ENCODE data around the gene WDHD1. TPM values are rescaled to one million over a fixed set of nuclear protein-coding genes. Genes with fewer than 3 reads are reported as not detected.

Gene WDHD1
- polyA plus RNA-seq, 1 donor (not counting 4 experiments of a cell fraction or from before 2014, with no cell fraction given), result 13.0 TPM

GRCh38 chr14:54947230-54947629 lies 79.7 kb downstream of the WDHD1 start:
- dilution Hi-C loops (cut with MboI; ENCODE audit: extremely low pct_ligation_motif_present, low sequenced_read_pairs), result no loop called here
- no peak for DNase-seq (ENCODE audit: low read depth, low spot score)
- Histone ChIP-seq H3K9me3 (ENCODE audit: control insufficient read depth, low read depth, low read length) (no peaks in the 10 kb centered on the region), H3K9me1 (ENCODE audit: control insufficient read depth, extremely low read depth, insufficient read depth, low read length) (no peaks in the 10 kb centered on the region), H3K27ac (ENCODE audit: control insufficient read depth, insufficient read depth, low read length) (no peak overlapping the region), H3K4me1 (ENCODE audit: control insufficient read depth, extremely low read depth, insufficient read depth, low read length) (no peaks in the 10 kb centered on the region), H3K36me3 (ENCODE audit: control insufficient read depth in 2 of 2, extremely low read depth in 1 of 2, insufficient read depth in 2 of 2, low read length in 2 of 2) (no peaks in the 10 kb centered on the region), H4K20me1 (ENCODE audit: control insufficient read depth, extremely low read depth, insufficient read depth, low read length) (no peaks in the 10 kb centered on the region), H3K27me3 (ENCODE audit: control insufficient read depth, extremely low read depth, insufficient read depth, low read length) (no peaks in the 10 kb centered on the region), H3K4me2 (ENCODE audit: control insufficient read depth, extremely low read depth, insufficient read depth, low read depth, low read length) (no peak overlapping the region), H2AFZ (ENCODE audit: control insufficient read depth, low read length) (no peak overlapping the region), H3K4me3 (ENCODE audit: control insufficient read depth in 2 of 3, extremely low read depth in 1 of 3, insufficient read depth in 2 of 3, low read depth in 1 of 3, low read length in 3 of 3) (no peak overlapping the region), H3K9ac (ENCODE audit: control insufficient read depth, extremely low read depth, insufficient read depth, low read length) (no peak overlapping the region), H3K79me2 (ENCODE audit: control insufficient read depth, insufficient read depth, low read length) (no peaks in the 10 kb centered on the region)
- no peak for TF ChIP-seq EZH2 (IDR thresholded peaks at IDR 0.05; ENCODE audit: low read length)
- no peak for FAIRE-seq

DNA sequence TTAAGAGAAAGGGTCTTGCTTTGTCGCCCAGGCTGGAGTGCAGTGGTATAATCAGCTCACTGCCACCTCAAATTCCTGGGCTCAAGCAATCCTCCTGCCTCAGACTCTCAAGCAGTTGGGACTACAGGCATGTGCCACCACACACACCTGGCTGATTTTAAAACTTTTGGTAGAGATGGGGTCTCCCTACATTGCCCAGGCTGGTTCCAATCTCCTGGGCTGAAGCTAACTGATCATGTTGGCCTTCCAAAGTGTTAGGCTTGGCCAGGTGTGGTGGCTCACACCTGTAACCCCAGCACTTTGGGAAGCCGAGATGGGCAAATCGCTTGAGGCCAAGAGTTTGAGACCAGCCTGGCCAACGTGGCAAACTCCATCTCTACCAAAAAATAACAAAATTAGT lies 80.4 kb downstream of the WDHD1 start:
- FAIRE-seq, result no peak
- Histone ChIP-seq H3K9me1 (ENCODE audit: control insufficient read depth, extremely low read depth, insufficient read depth, low read length) (no peaks in the 10 kb centered on the region), H3K36me3 (ENCODE audit: control insufficient read depth in 2 of 2, extremely low read depth in 1 of 2, insufficient read depth in 2 of 2, low read length in 2 of 2) (no peaks in the 10 kb centered on the region)

More for the DNA sequence above, 80.4 kb downstream of the WDHD1 start:
- no peak for DNase-seq (ENCODE audit: low read depth, low spot score)
- Histone ChIP-seq H3K9ac (ENCODE audit: control insufficient read depth, extremely low read depth, insufficient read depth, low read length) (no peak overlapping the region), H3K4me1 (ENCODE audit: control insufficient read depth, extremely low read depth, insufficient read depth, low read length) (no peaks in the 10 kb centered on the region), H3K27ac (ENCODE audit: control insufficient read depth, insufficient read depth, low read length) (no peak overlapping the region), H2AFZ (ENCODE audit: control insufficient read depth, low read length) (no peak overlapping the region), H3K27me3 (ENCODE audit: control insufficient read depth, extremely low read depth, insufficient read depth, low read length) (no peaks in the 10 kb centered on the region), H3K4me3 (ENCODE audit: control insufficient read depth in 2 of 3, extremely low read depth in 1 of 3, insufficient read depth in 2 of 3, low read depth in 1 of 3, low read length in 3 of 3) (no peak overlapping the region), H4K20me1 (ENCODE audit: control insufficient read depth, extremely low read depth, insufficient read depth, low read length) (no peaks in the 10 kb centered on the region), H3K79me2 (ENCODE audit: control insufficient read depth, insufficient read depth, low read length) (no peaks in the 10 kb centered on the region), H3K4me2 (ENCODE audit: control insufficient read depth, extremely low read depth, insufficient read depth, low read depth, low read length) (no peak overlapping the region), H3K9me3 (ENCODE audit: control insufficient read depth, low read depth, low read length) (no peaks in the 10 kb centered on the region)
- dilution Hi-C loops (cut with MboI; ENCODE audit: extremely low pct_ligation_motif_present, low sequenced_read_pairs), result no loop called here
- no peak for TF ChIP-seq CTCF (optimal IDR thresholded peaks at IDR 0.05 in 1 of 3, IDR thresholded peaks at IDR 0.05 in 1 of 3, conservative IDR thresholded peaks at IDR 0.05 in 1 of 3; ENCODE audit: extremely low read depth in 1 of 3, insufficient read depth in 2 of 3, low read length in 3 of 3)
- no peak for TF ChIP-seq EZH2 (IDR thresholded peaks at IDR 0.05; ENCODE audit: low read length)
